NT2/D1 (cell line): ENCODE results near the gene ANAPC4.

Experiments
- SUZ12 ChIP-seq: IDR thresholded peaks from 2 replicates; pipeline ENCODE4 v1.6.1; 2011; ENCODE audit not compliant: insufficient read length, insufficient read depth; ENCODE audit errors: extremely low read depth
- YY1 ChIP-seq: IDR thresholded peaks from 2 replicates; pipeline ENCODE4 v1.6.1; 2011; ENCODE audit not compliant: insufficient read length, insufficient read depth
- ZNF274 ChIP-seq: IDR thresholded peaks from 2 replicates; pipeline ENCODE4 v1.6.1; 2011; ENCODE audit warnings: mild to moderate bottlenecking, low read depth, low read length

DNA sequence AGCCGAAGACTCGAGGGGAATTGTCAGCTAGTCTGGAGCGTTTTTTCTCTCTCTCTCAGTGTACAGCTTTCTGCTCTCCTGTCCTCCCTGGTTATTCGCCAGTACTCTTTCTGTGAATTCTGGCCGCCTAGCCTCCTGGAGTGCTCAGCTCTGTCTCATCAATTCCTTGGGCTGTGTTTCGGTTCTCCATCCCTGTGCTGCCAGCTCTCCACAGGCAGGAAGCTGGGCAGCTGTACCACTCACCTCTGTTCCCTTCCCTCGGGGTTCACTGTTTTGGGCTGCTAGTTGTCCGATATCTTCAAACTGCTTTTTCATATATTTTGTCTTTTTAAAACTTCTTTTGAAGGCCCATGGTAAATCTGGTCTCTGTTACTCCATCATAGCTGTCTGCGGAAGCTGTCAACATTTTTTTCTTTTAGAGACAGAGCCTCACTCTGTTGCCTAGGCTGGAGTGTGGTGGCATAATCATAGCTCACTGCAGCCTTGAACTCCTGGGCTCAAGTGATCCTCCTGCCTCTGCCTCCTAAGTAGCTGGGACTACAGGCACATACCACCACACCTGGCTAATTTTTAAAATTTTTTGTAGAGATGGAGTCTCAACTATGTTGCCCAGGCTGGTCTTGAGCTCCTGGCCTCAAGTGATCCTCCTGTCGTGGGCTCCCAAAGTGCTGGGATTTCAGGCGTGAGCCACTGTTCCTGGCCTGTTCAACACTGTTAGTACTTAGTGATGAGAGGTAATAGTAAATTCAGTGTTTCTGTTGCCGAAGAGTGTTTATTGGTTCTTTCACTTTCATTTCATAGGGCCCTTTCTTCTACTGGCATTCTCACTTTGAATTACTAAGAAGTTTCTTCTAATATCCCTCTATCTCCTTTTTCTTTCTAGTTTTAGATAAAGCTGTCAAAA lies 45.9 kb upstream of the ANAPC4 start:
- TF ChIP-seq YY1 (no peak), ZNF274 (no peak), SUZ12 (no peak)
